CD4-positive, alpha-beta T cell treated with Interleukin-17A for 1 hour (primary cell): ENCODE results near the gene HGS.

Experiments
- DNase-seq: peaks from one replicate; pipeline ENCODE4 v3.0.0-alpha.2; 2020

Gene HGS

DNA sequence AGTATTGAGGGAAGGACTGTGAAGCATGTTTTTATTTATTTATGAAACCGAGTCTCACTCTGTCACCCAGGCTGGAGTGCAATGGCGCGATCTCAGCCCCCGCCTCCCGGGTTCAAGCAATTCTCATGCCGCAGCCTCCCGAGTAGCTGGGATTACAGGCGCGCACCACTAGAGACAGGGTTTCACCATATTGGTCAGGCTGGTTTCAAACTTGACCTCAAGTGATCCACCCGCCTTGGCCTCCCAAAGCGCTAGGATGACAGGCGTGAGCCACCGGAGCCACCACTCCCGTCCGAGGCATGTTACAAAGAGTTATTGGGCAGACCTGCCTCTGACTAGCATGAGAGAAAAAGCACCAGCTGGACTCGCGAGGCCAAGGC is 22.4 kb downstream of the HGS start:
- DNase-seq = no peak

- no peak for DNase-seq
These were observed 23.2 kb downstream of the HGS start for GRCh38 chr17:81706757-81707624.

GRCh38 chr17:81707725-81708646 is 24.2 kb downstream of the HGS start:
- no peak for DNase-seq

GRCh38 chr17:81708739-81709185 is 25.0 kb downstream of the HGS start:
- DNase-seq = no peak

- DNase-seq = no peak
These were observed 26.9 kb downstream of the HGS start for GRCh38 chr17:81710514-81711308.

DNA sequence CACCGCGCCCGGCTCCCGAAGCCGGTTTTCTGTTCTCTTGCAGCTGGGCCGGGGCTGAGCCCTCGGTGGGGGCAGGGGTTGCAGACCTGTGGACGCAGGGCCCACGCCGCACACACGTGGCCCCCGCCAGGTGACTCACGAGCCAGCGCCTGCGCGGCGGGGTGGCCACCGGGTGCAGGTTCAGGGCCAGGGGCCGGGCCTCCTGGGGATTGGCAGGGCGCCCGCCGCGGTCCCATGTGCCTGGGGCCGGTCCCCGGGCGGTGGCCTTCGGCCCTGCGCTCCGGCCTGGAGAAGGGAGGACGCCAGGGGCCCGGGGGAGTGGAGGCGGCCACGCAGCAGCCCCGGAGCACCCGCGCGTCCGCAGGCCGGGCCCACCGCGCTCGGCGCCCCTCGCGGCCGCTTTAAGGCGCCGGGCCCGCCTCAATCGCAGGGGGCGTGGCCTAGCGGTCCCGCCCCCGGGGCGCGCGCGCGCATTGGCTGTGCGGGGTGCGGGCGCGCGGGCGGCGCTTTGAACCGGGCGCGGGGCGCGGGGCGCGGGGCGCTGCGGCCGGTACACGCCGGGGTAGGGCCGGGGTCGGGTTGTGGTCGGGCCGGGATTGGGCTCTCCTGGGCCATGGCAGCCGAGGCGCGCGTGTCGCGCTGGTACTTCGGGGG is 28.1 kb downstream of the HGS start, which contains the start of gene SLC25A10:
SLC25A10 (plus strand) TSS at position 471 of the 654 bp plus-strand sequence; CDS start at position 614, 143 bp downstream.
- peak; percentile 75 for DNase-seq

GRCh38 chr17:81712468-81713003 is 28.7 kb downstream of the HGS start:
- DNase-seq = no peak

- DNase-seq = no peak
These were observed 29.3 kb downstream of the HGS start for GRCh38 chr17:81713004-81713555.

DNA sequence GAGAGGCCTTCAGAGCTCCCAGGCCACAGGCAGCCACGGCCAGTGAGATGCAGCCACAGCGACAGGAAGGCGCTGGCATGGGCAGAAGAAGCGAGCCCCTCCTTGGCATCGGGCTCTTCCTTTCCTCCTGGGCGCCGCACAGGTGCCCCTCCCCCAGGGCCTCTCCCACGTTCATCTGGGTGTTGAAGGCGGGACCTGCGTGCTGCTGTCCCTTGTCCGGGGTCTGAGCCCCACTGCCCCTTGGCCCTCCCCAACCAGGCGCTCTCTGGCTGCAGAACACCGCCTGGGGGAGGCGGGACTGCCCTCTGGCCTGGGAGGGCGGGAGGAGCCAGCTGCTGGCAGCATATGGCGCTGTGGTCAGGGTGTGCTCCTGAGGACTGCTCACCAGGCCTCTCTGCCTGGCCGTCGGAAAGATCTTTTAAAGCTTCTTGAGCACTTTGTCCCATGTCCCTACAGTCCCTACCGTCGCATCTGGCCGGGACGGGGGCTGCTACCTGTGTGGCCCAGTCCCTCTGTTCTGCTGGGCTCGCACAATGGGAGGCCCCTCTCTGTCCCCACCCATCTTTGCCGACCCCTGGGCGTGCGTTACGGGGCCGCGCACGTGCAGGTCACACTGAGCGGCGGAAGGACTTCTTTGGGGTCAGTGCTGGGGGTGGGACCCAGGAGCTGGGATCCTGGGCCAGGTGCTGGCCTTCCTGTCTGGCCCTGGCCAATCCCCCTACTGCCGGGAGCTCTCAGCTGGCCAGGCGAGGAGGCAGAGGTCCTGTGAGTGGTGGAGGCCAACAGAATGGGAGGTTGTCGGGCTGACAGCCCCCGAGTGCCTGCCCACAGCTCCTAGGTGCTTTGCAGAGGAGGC is 30.0 kb downstream of the HGS start:
- DNase-seq = no peak

GRCh38 chr17:81714412-81715106 is 30.7 kb downstream of the HGS start:
- DNase-seq = no peak

- no peak for DNase-seq
These were observed 31.5 kb downstream of the HGS start for GRCh38 chr17:81715107-81715871.

GRCh38 chr17:81715872-81716673 is 32.3 kb downstream of the HGS start:
- no peak for DNase-seq

GRCh38 chr17:81716674-81716996 is 32.8 kb downstream of the HGS start:
- no peak for DNase-seq

- DNase-seq = no peak
These were observed 33.4 kb downstream of the HGS start for GRCh38 chr17:81717049-81717765.

- DNase-seq = no peak
These were observed 33.9 kb downstream of the HGS start for GRCh38 chr17:81717766-81718089.

DNA sequence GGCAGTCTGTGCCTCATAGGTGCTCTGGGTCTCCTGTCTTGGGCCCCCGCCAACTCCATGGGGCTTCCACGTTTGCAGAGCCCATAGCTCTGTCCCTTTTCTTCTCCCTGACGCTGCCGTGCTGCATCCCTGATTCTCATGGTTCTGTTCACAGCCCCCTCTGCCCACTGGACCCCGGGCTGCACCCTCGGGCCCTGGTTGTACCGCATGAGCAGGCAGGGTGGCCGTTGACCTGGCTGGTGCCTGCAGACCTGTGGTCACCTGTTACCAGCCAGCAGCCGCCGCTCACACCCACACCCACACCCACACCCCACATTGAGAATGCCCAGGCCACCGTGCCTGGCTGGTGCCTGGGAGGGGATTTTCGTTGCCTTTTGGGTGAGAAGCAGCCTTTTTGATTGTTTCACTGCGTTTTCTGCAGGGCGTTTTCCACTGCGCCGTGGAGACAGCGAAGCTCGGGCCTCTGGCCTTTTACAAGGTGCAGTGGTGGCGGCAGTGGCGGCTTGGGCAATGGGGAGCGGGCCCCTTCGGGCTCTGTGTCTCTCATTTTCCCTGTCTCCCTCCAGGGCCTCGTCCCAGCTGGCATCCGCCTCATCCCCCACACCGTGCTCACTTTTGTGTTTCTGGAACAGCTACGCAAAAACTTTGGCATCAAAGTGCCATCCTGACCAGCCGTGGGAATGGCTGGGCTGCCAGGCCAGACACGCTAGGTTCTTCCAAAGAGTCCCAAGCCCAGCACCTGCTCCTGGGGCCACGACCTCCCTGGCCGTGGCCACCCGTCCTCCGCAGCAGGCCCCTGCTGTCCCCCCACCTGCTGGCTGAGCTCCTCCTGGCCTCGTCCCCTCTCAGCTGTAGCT is 35.8 kb downstream of the HGS start:
- DNase-seq = no peak
